OCI-LY1 (cell line): ENCODE measurements around the gene RAPGEF3.

Experiments used
- H2AFZ ChIP-seq: fragments of 200-600 bp; sonication (generic), shearing (Covaris generic); 2 replicates; pipeline ENCODE4 v1.6.0; 2014; ENCODE audit warnings: antibody characterized with exemption, mild to moderate bottlenecking, low read length
- H3F3A ChIP-seq: fragments of 200-600 bp; sonication (generic), shearing (Covaris generic); 2 replicates; pipeline ENCODE4 v1.6.0; 2014; ENCODE audit warnings: mild to moderate bottlenecking, antibody characterized with exemption, low read length, moderate library complexity; ENCODE audit not compliant: insufficient read depth
- H3K27ac ChIP-seq: fragments of 200-600 bp; sonication (generic); 2 replicates; pipeline ENCODE4 v1.5.1; 2014; ENCODE audit warnings: low read length, mixed run types, mild to moderate bottlenecking, low read depth; ENCODE audit not compliant: poor library complexity, severe bottlenecking
- H3K27me3 ChIP-seq: fragments of 200-600 bp; sonication (generic); 2 replicates; pipeline ENCODE4 v1.6.0; 2014; ENCODE audit warnings: antibody characterized with exemption, mild to moderate bottlenecking, low read length, moderate library complexity; ENCODE audit not compliant: insufficient read depth
- H3K36me3 ChIP-seq: fragments of 200-600 bp; sonication (generic); 2 replicates; pipeline ENCODE4 v1.6.1; 2014; ENCODE audit warnings: mild to moderate bottlenecking, antibody characterized with exemption, low read length, moderate library complexity, mixed read lengths; ENCODE audit not compliant: insufficient read depth
- H3K4me1 ChIP-seq: fragments of 200-600 bp; sonication (generic); 2 replicates; pipeline ENCODE4 v1.5.1; 2014; ENCODE audit warnings: mild to moderate bottlenecking, low read length, moderate library complexity; ENCODE audit not compliant: insufficient read depth, severe bottlenecking
- H3K4me2 ChIP-seq: fragments of 200-600 bp; sonication (generic), shearing (Covaris generic); 2 replicates; pipeline ENCODE4 v1.6.1; 2014; ENCODE audit warnings: low read length
- H3K4me3 ChIP-seq: fragments of 200-600 bp; sonication (generic); 2 replicates; pipeline ENCODE4 v1.5.1; 2014; ENCODE audit warnings: low read length, low read depth, mild to moderate bottlenecking, mixed read lengths; ENCODE audit not compliant: poor library complexity, severe bottlenecking
- H3K79me2 ChIP-seq: fragments of 200-600 bp; shearing (Covaris generic); 2 replicates; pipeline ENCODE4 v1.6.1; 2016; ENCODE audit warnings: mixed run types, low read length, mixed read lengths; ENCODE audit not compliant: insufficient read depth
- H3K9ac ChIP-seq: fragments of 200-600 bp; sonication (generic), shearing (Covaris generic); 2 replicates; pipeline ENCODE4 v1.6.1; 2014; ENCODE audit warnings: mild to moderate bottlenecking, low read length, mixed read lengths
- H3K9me2 ChIP-seq: fragments of 200-600 bp; sonication (generic), shearing (Covaris generic); 2 replicates; pipeline ENCODE4 v1.6.1; 2014; ENCODE audit warnings: low read depth, mild to moderate bottlenecking, low read length, mixed read lengths
- H3K9me3 ChIP-seq: fragments of 200-600 bp; shearing (Covaris generic); 2 replicates; pipeline ENCODE4 v1.6.1; 2014; ENCODE audit warnings: low read length, mixed read lengths
- H4K20me1 ChIP-seq: fragments of 200-600 bp; sonication (generic), shearing (Covaris generic); 2 replicates; pipeline ENCODE4 v1.6.0; 2016; ENCODE audit warnings: mild to moderate bottlenecking, low read length; ENCODE audit not compliant: insufficient read depth
- CTCF ChIP-seq: fragments of 200-600 bp; sonication (generic), shearing (Covaris generic); IDR thresholded peaks from 2 replicates; pipeline ENCODE4 v1.5.1; 2017; ENCODE audit warnings: mild to moderate bottlenecking, antibody characterized with exemption, low read length, moderate library complexity, mixed read lengths
- EZH2 ChIP-seq: fragments of 200-600 bp; sonication (generic), shearing (Covaris generic); IDR thresholded peaks from 2 replicates; pipeline ENCODE4 v1.8.0; 2017; ENCODE audit warnings: borderline replicate concordance, mixed run types, mild to moderate bottlenecking, antibody characterized with exemption, low read length, moderate library complexity, mixed read lengths

RAPGEF3 gene

GRCh38 chr12:47797441-47797840 is 38.8 kb upstream of the RAPGEF3 start:
- Histone ChIP-seq H3K79me2 (no peaks in the 10 kb centered on the region), H3F3A (no peaks in the 10 kb centered on the region), H3K27ac (peak overlapping the region; percentile 6), H3K36me3 (peaks cover 66% of the 10 kb centered on the region), H3K9ac (no peak overlapping the region), H2AFZ (no peak overlapping the region), H4K20me1 (no peaks in the 10 kb centered on the region), H3K9me2 (no peaks in the 10 kb centered on the region), H3K4me3 (no peak overlapping the region), H3K4me2 (no peak overlapping the region), H3K27me3 (no peaks in the 10 kb centered on the region), H3K4me1 (peaks cover 26% of the 10 kb centered on the region), H3K9me3 (no peaks in the 10 kb centered on the region)
- TF ChIP-seq EZH2 = no peak
- peak; percentile 81 for TF ChIP-seq CTCF

- Histone ChIP-seq H3K4me1 (peaks cover 20% of the 10 kb centered on the region), H3K9me3 (no peaks in the 10 kb centered on the region), H3K4me2 (no peak overlapping the region), H3K79me2 (no peaks in the 10 kb centered on the region), H2AFZ (no peak overlapping the region), H3K9ac (no peak overlapping the region), H3K4me3 (no peak overlapping the region), H4K20me1 (no peaks in the 10 kb centered on the region), H3K27ac (no peak overlapping the region), H3K27me3 (no peaks in the 10 kb centered on the region), H3K9me2 (no peaks in the 10 kb centered on the region), H3K36me3 (peaks cover 74% of the 10 kb centered on the region), H3F3A (no peaks in the 10 kb centered on the region)
- no peak for TF ChIP-seq CTCF
- TF ChIP-seq EZH2 = no peak
Observed at GRCh38 chr12:47795814-47796411, 37.2 kb upstream of the RAPGEF3 start.

DNA sequence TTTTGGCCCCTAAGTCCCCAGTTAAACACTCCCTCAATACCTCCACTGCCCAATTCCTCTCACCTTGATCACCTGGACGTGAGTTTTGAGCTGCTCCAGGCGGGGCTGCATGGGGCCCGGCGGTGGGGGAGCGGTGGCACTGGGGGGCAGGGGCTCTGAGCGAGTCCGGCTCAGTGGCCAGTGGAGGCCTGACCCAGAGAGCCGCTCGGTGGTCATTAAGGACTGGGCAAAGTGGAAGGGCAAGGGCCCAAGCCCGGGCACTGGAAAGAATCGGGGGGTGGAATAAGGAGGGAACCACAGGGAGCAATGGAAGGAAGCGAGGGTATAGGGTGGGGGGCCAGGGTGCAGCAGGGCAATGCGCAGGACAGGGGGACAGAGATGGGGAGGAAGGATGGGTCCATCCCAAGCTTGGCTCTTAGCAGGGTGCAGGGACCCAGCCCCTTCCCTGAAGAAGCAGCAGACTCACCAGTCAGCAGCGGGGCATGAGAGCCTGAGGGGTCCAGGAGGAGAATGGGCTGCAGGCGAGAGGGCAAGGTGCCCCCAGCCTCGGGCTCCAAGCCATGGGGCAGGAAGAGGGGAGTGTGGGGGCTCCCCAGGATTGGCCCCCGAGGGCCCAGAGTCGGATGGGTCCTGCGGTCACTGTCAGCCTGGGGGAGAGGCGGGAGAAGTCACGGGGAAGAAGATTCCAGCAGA is 36.6 kb upstream of the RAPGEF3 start:
- Histone ChIP-seq H3K4me3 (no peak overlapping the region), H3K9me2 (no peaks in the 10 kb centered on the region), H3K27ac (no peak overlapping the region), H3K4me2 (no peak overlapping the region), H3K4me1 (peaks cover 20% of the 10 kb centered on the region), H3K36me3 (peaks cover 76% of the 10 kb centered on the region), H3K9me3 (no peaks in the 10 kb centered on the region), H3K27me3 (no peaks in the 10 kb centered on the region), H2AFZ (no peak overlapping the region), H3K9ac (no peak overlapping the region), H3F3A (no peaks in the 10 kb centered on the region), H3K79me2 (no peaks in the 10 kb centered on the region), H4K20me1 (no peaks in the 10 kb centered on the region)
- TF ChIP-seq EZH2 (no peak), CTCF (no peak)
